BE2C (cell line): ENCODE measurements around the gene FAM83G.

ENCODE experiments used
- DNase-seq: peaks from one replicate; pipeline ENCODE4 v3.0.0-alpha.2; 2020
- H3K27me3 ChIP-seq: fragments of 250-450 bp; sonication (Bioruptor Pico); 2 replicates; pipeline ENCODE4 v1.5.1; 2020; ENCODE audit warnings: mild to moderate bottlenecking
- H3K36me3 ChIP-seq: fragments of 250-450 bp; sonication (Bioruptor Pico); 2 replicates; pipeline ENCODE4 v1.5.1; 2020; ENCODE audit warnings: mild to moderate bottlenecking
- H3K4me1 ChIP-seq: fragments of 250-450 bp; sonication (Bioruptor Pico); 2 replicates; pipeline ENCODE4 v1.5.1; 2020
- H3K4me3 ChIP-seq: 2 replicates; pipeline ENCODE4 v1.5.1; 2011; ENCODE audit warnings: low read depth, low read length
- H3K9me3 ChIP-seq: fragments of 250-450 bp; sonication (Bioruptor Pico); 2 replicates; pipeline ENCODE4 v1.5.1; 2020
- TF ChIP-seq, protein P1 (sequence below): IDR thresholded peaks from 2 replicates; pipeline ENCODE4 v1.5.1; 2012; ENCODE audit warnings: mild to moderate bottlenecking, low read depth, low read length

FAM83G gene

DNA sequence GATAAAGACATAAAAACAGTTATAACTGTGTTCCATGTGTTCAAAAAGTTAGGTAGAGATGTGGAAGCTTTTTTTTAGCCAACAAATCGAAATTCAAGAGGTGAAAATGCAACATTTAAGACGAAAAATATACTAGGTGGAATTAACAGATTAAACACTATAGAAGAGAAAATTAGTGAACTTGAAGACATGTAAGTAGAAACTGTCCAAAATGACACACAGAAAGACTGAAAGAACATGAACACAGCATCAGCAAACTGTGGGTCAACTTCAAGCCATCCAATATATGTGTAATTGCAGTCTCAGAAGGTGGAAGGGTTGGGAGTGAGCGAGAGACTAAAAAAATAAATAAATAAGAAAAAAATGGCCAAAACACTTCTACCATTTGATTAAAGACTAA, 9.3 kb downstream of the FAM83G start:
- TF ChIP-seq, protein P1, sequence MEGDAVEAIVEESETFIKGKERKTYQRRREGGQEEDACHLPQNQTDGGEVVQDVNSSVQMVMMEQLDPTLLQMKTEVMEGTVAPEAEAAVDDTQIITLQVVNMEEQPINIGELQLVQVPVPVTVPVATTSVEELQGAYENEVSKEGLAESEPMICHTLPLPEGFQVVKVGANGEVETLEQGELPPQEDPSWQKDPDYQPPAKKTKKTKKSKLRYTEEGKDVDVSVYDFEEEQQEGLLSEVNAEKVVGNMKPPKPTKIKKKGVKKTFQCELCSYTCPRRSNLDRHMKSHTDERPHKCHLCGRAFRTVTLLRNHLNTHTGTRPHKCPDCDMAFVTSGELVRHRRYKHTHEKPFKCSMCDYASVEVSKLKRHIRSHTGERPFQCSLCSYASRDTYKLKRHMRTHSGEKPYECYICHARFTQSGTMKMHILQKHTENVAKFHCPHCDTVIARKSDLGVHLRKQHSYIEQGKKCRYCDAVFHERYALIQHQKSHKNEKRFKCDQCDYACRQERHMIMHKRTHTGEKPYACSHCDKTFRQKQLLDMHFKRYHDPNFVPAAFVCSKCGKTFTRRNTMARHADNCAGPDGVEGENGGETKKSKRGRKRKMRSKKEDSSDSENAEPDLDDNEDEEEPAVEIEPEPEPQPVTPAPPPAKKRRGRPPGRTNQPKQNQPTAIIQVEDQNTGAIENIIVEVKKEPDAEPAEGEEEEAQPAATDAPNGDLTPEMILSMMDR = no peak
- Histone ChIP-seq H3K36me3 (no peaks in the 10 kb centered on the region), H3K4me1 (no peaks in the 10 kb centered on the region), H3K4me3 (no peak overlapping the region), H3K27me3 (no peaks in the 10 kb centered on the region), H3K9me3 (no peaks in the 10 kb centered on the region)
- DNase-seq = no peak

DNA sequence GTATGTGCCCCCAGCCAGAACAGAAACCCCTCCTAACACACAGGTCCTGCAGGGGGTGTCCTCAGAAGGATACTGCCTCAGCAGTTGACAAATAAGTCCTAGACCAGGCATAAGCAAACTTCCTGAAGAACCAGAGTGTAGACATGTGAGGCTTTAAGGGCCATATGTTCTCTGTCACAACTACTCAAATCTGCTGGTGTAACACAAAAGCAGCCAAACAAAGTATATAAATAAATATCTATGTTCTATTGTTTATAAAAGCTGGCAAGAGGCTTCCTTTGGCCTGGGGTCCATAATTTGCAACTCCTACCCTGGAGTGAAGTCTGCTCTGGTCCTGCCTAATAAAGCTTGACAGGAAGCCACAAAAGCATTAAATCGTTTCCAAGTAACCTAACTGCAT, 9.9 kb downstream of the FAM83G start:
- no peaks in the 10 kb centered on the region for H3K9me3 ChIP-seq
- no peak overlapping the region for H3K4me3 ChIP-seq
- TF ChIP-seq, protein P1 = no peak

DNA sequence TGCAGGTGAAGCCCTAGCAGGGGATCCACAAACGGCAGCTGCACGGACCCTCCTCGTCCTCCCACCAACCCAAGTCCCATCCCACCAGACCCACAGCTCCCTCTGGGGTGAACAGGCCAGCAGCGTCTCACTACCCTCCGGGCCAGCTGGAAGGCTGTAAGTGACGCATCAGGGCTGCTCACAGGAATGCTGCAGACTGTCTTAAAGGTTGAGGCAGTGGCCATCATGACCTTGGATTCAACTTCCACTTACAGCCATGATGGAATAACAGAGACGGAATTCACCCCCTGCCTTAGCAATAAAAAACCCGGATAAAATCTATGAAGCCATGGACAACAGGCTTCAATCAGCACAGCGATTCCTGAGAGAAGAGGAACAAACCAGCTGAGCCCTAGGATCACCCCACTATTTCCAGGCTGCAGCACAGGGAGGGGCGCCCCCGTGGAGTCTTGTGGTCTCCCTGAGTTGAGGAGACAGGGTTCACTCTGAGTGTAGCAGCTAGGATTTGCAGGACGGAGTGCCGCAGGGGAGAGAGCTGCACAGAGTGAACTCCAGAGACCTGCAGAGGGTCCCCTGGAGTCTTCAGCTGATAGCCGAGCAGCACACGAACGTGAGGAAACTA, 10.5 kb downstream of the FAM83G start:
- DNase-seq = no peak
- H3K9me3 ChIP-seq = no peaks in the 10 kb centered on the region
- TF ChIP-seq, protein P1 = no peak
- no peak overlapping the region for H3K4me3 ChIP-seq
- H3K36me3 ChIP-seq = no peaks in the 10 kb centered on the region
- H3K4me1 ChIP-seq = no peaks in the 10 kb centered on the region
- no peaks in the 10 kb centered on the region for H3K27me3 ChIP-seq

More for the DNA sequence above, 9.9 kb downstream of the FAM83G start:
- H3K4me1 ChIP-seq = no peaks in the 10 kb centered on the region
- H3K36me3 ChIP-seq = no peaks in the 10 kb centered on the region
- H3K27me3 ChIP-seq = no peaks in the 10 kb centered on the region
- DNase-seq = no peak

DNA sequence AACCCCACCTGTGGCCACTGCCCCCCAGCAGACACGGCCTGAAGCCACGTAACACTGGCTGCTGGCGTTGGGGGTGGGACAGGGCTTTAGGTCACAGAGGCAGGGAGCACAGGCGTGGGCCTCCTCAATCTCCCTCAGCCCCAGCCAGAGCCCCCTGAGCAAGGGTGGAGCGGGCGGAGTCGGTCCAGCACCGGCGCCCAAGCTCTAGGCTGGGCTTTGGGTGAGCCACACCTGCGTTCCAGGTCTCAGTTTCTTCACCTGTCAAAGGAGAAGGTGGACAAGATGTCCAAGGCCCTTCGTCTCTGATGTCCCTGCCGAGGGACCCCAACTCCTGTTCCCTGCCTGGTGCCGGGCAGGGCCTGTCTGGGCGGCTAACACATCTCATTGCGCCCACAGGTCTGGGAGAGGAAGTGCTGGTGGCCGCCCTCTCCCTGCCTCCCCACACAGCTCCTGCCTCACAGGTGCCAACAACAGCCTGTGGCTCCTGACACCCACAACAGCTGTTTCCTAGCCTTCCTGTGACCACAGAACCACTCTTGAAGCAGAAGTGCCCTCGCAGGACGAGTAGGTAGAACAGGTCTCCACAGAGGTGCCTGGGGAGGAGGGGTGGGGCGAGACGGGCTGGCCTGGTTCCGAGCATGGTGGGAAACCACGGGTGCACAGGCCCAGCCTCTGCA, 12.0 kb downstream of the FAM83G start:
- H3K27me3 ChIP-seq = no peaks in the 10 kb centered on the region
- no peak for DNase-seq
- H3K9me3 ChIP-seq = no peaks in the 10 kb centered on the region
- no peak overlapping the region for H3K4me3 ChIP-seq
- H3K36me3 ChIP-seq = no peaks in the 10 kb centered on the region
- H3K4me1 ChIP-seq = no peaks in the 10 kb centered on the region
- TF ChIP-seq, protein P1 = no peak

DNA sequence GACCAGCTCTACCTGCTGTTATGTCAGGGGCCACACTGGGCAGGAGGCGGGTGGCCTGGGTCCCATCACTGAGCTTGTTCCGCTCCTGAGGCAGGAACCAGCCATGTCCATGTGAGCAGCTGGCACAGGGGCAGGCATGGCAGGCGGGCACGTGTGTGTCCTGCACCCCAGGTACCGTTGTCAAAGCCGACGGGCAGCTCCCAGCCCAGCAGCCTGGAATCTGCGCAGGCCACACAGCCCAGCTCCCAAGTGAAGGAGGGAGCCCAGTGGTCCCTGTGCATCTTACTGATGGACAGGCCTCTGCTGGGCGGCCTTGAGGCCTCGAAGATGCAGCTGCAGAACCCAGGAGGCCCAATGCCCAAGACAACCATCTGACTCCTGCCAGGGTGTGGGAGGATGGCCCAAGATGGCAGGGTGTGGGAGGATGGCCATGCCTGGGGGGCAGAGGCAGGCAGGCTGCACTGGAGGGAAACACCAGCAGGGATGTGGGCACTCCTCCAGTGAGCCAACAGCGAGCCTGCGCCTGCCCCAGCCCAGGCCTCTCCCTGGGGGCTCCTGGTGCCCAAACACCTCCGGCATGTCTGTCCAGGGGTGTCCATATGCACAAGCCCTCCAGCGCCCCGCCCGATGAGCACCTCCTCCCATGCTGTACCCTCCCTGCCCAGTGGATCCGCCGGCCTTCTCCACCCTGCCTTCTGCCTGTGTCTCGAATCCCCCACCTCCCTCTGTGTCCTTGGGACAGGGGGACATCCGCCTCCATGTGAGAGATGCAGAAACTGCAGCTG, 12.8 kb downstream of the FAM83G start:
- no peak overlapping the region for H3K4me3 ChIP-seq
- DNase-seq = no peak
- TF ChIP-seq, protein P1 = no peak

More for the DNA sequence above, 12.8 kb downstream of the FAM83G start:
- Histone ChIP-seq H3K9me3 (no peaks in the 10 kb centered on the region), H3K36me3 (no peaks in the 10 kb centered on the region), H3K4me1 (no peaks in the 10 kb centered on the region), H3K27me3 (no peaks in the 10 kb centered on the region)
